ENCODE data around the gene MIF.

DNA sequence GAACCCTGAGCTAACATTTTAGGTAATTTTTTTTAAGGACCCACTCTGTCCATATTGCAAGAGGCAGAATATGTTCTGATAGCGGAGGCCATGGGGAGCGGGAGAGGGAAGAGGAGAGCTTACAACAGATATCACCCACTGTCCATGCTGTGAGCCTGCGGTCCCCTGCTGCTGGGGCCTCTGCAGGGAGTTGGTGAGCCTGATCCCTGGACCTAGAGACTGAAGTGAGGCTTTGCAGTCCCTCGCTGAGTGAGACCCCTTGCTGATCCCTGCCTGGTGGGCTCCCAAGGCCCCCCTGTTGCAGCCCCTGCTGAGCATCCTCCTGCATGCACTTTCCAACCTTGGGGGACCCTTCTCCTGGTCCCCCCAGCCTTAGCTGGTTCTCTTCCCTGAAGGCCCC is 12.5 kb downstream of the MIF start:
- no peak for TF ChIP-seq POLR2A (IDR thresholded peaks at IDR 0.05)
- TF ChIP-seq, protein P1, sequence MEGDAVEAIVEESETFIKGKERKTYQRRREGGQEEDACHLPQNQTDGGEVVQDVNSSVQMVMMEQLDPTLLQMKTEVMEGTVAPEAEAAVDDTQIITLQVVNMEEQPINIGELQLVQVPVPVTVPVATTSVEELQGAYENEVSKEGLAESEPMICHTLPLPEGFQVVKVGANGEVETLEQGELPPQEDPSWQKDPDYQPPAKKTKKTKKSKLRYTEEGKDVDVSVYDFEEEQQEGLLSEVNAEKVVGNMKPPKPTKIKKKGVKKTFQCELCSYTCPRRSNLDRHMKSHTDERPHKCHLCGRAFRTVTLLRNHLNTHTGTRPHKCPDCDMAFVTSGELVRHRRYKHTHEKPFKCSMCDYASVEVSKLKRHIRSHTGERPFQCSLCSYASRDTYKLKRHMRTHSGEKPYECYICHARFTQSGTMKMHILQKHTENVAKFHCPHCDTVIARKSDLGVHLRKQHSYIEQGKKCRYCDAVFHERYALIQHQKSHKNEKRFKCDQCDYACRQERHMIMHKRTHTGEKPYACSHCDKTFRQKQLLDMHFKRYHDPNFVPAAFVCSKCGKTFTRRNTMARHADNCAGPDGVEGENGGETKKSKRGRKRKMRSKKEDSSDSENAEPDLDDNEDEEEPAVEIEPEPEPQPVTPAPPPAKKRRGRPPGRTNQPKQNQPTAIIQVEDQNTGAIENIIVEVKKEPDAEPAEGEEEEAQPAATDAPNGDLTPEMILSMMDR (IDR thresholded peaks at IDR 0.05), result no peak
